ENCODE measurements around the gene TAPBP. TPM values are rescaled to one million over a fixed set of nuclear protein-coding genes. Genes with fewer than 3 reads are reported as not detected.

TAPBP gene
- total RNA-seq, 1 experiment from 2014 or later: 67.2 TPM

DNA sequence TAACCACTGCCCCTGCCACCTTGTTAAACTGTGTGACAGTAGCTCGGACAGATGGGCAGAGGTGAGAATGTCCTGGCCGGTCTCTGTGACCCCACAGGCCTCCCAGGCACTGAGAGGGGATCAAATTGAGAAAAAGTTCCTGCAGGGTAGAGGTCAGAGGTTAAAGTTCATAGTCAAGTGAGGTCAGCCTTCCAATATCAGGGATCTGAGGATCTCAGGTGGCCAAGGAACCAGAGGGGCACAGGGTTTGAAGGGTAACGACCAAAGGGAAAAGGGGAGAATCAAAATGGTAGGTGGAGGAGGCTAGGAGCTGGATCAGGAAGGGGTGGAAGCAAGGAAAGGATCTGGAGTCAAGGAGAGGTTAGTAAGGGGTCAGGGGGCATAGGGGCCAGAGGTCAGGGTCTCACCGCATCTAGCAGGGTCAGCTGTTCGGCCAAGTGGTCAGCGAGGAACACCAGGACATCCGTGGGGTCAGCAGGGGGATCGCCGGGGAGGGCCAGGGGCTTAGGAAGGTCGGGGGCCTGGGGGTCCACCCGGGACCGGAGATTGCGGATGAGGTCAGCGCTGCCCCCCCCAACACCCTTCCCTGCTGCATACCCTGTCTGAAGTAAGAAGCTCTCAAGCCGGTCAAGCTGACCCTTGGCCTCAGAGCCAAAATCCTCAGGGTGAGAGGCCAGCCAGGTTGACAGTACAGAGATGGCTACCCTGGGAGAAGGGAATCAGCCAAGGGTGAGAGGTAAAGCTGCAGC lies 18.1 kb downstream of the TAPBP start:
- Histone ChIP-seq H3K27ac (ENCODE audit: low read length) (no peak overlapping the region), H3K9ac (ENCODE audit: low read length) (no peak overlapping the region), H3K9me2 (replicated peaks; ENCODE audit: low read length) (no peaks in the 10 kb centered on the region), H3K27me3 (ENCODE audit: low read length) (no peaks in the 10 kb centered on the region), H2AFZ (ENCODE audit: low read length) (no peak overlapping the region), H3K9me3 (ENCODE audit: low read length) (no peaks in the 10 kb centered on the region), H3K79me2 (ENCODE audit: low read length) (peaks cover 21% of the 10 kb centered on the region), H3F3A (ENCODE audit: low read length, unreplicated experiment) (peaks cover 3% of the 10 kb centered on the region), H3K36me3 (ENCODE audit: low read depth, low read length) (peaks cover 16% of the 10 kb centered on the region; the same call in 1 of the 2 replicates), H3K4me1 (ENCODE audit: insufficient read depth, low read length) (peaks cover 10% of the 10 kb centered on the region), H3K4me2 (ENCODE audit: low read length) (no peak overlapping the region), H4K20me1 (ENCODE audit: low read length) (no peaks in the 10 kb centered on the region), H3K4me3 (ENCODE audit: low read length) (no peak overlapping the region)
- DNase-seq: no peak
- POLR2A ChIA-PET (ENCODE audit: unreplicated experiment): no interaction called here
- no peak for ATAC-seq
- CTCF ChIA-PET: no interaction called here
- intact Hi-C loops (cut with micrococcal nuclease): loop anchor here (5.0 kb wide), 1 partner anchor 112 kb away; no protein-coding TSS in a partner anchor
- BruUV-seq (replicated peaks): no TSS peak
- TF ChIP-seq EZH2phosphoT487 (IDR thresholded peaks at IDR 0.05; ENCODE audit: borderline replicate concordance, low read length): no peak
- TF ChIP-seq, protein P1, sequence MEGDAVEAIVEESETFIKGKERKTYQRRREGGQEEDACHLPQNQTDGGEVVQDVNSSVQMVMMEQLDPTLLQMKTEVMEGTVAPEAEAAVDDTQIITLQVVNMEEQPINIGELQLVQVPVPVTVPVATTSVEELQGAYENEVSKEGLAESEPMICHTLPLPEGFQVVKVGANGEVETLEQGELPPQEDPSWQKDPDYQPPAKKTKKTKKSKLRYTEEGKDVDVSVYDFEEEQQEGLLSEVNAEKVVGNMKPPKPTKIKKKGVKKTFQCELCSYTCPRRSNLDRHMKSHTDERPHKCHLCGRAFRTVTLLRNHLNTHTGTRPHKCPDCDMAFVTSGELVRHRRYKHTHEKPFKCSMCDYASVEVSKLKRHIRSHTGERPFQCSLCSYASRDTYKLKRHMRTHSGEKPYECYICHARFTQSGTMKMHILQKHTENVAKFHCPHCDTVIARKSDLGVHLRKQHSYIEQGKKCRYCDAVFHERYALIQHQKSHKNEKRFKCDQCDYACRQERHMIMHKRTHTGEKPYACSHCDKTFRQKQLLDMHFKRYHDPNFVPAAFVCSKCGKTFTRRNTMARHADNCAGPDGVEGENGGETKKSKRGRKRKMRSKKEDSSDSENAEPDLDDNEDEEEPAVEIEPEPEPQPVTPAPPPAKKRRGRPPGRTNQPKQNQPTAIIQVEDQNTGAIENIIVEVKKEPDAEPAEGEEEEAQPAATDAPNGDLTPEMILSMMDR (conservative IDR thresholded peaks at IDR 0.05; ENCODE audit: low read depth, low read length): no peak

DNA sequence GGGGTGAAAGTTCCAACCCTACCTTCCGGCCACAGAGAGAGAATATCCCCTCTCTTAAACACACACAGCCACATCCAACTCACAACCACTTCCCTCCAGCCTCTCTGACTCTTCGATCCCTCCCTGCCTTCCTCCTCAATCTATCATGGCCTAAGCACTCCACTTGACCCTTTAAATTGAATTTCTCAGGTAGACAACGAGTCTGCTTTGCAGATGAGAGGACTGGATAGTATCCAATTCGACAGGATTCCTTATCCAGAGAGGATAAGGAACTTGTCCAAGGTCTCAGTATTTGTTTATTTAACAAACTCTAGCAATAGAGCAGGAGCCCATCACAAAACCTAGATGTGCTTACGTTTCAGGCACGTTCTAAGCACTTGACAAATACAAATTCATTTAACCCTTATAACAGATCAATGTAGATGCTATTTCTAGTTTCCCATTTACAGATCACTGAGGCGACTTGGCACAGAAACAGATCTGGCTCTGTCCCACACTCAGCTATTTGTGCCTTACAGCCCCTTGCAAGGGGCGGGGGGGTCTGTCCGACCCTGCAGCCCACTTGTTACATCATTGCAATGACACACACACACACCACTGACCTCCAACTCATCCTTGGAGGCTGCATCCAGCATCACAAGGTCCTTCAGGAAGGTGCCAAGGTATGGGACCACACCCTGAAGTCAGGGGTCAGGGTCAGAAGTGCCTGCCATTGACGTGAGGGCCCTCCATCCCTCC lies 19.6 kb downstream of the TAPBP start:
- BruUV-seq (replicated peaks): no TSS peak

More for the DNA sequence above, 19.6 kb downstream of the TAPBP start:
- ATAC-seq (no peak), DNase-seq (no peak)
- TF ChIP-seq EZH2 (IDR thresholded peaks at IDR 0.05; ENCODE audit: low read length, unreplicated experiment): no peak
- TF ChIP-seq, protein P1 (conservative IDR thresholded peaks at IDR 0.05; ENCODE audit: low read depth, low read length): no peak
- TF ChIP-seq EZH2phosphoT487 (IDR thresholded peaks at IDR 0.05; ENCODE audit: borderline replicate concordance, low read length): no peak
- H3K9me2 ChIP-seq (replicated peaks; ENCODE audit: low read length): no peaks in the 10 kb centered on the region
- ChIA-PET CTCF (no interaction called here), POLR2A (ENCODE audit: unreplicated experiment) (no interaction called here)
- H3K9ac ChIP-seq (ENCODE audit: low read length): no peak overlapping the region
- H3K79me2 ChIP-seq (ENCODE audit: low read length): peaks cover 34% of the 10 kb centered on the region
- intact Hi-C loops (cut with micrococcal nuclease): no loop called here
- H3K9me3 ChIP-seq (ENCODE audit: low read length): no peaks in the 10 kb centered on the region
- no peak overlapping the region for H3K4me2 ChIP-seq (ENCODE audit: low read length)
- H3F3A ChIP-seq (ENCODE audit: low read length, unreplicated experiment): no peaks in the 10 kb centered on the region
- H3K27ac ChIP-seq (ENCODE audit: low read length): no peak overlapping the region
- H3K27me3 ChIP-seq (ENCODE audit: low read length): no peaks in the 10 kb centered on the region
- no peak overlapping the region for H3K4me3 ChIP-seq (ENCODE audit: low read length)
- H3K36me3 ChIP-seq (ENCODE audit: low read depth, low read length): peaks cover 16% of the 10 kb centered on the region; the same call in 1 of the 2 replicates
- H4K20me1 ChIP-seq (ENCODE audit: low read length): no peaks in the 10 kb centered on the region
- H2AFZ ChIP-seq (ENCODE audit: low read length): no peak overlapping the region
- H3K4me1 ChIP-seq (ENCODE audit: insufficient read depth, low read length): peaks cover 16% of the 10 kb centered on the region
